ENCODE measurements around the gene RIC8B. TPM values are rescaled to one million over a fixed set of nuclear protein-coding genes. Genes with fewer than 3 reads are reported as not detected.

RIC8B gene
- total and polyA plus RNA-seq, 2 donors = 5.8 to 10.2 TPM

- H3K4me3 ChIP-seq (ENCODE audit: low read length in 2 of 2) = no peak overlapping the region
- over 99% methylated on average over 10 of the region's 10 CpGs for WGBS
- no peaks in the 10 kb centered on the region for H3K27me3 ChIP-seq (ENCODE audit: control insufficient read depth in 2 of 2, insufficient read depth in 1 of 2, low read length in 1 of 2)
- DNase-seq (ENCODE audit: low read depth in 6 of 9, low spot score in 9 of 9) = no peak
- H3K4me1 ChIP-seq (ENCODE audit: control insufficient read depth in 2 of 2, insufficient read depth in 2 of 2, low read length in 2 of 2) = no peaks in the 10 kb centered on the region
- H3K9me3 ChIP-seq (ENCODE audit: control insufficient read depth in 2 of 2, insufficient read depth in 1 of 2, low read length in 1 of 2) = no peaks in the 10 kb centered on the region
- no peak overlapping the region for H3K27ac ChIP-seq (ENCODE audit: low read depth in 1 of 2, low read length in 1 of 2)
- H3K36me3 ChIP-seq (ENCODE audit: control insufficient read depth in 2 of 2, insufficient read depth in 2 of 2, low read length in 1 of 2) = peaks cover 7 to 14% of the 10 kb centered on the region in 2 donors
Observed at GRCh38 chr12:106868982-106869700, 94.7 kb downstream of the RIC8B start.

- no peak overlapping the region for H3K27ac ChIP-seq (ENCODE audit: low read depth in 1 of 2, low read length in 1 of 2)
- H3K4me1 ChIP-seq (ENCODE audit: control insufficient read depth in 2 of 2, insufficient read depth in 2 of 2, low read length in 2 of 2) = no peaks in the 10 kb centered on the region
- peaks cover 7 to 20% of the 10 kb centered on the region in 2 donors for H3K36me3 ChIP-seq (ENCODE audit: control insufficient read depth in 2 of 2, insufficient read depth in 2 of 2, low read length in 1 of 2)
- no peak for DNase-seq (ENCODE audit: low read depth in 6 of 9, low spot score in 9 of 9)
- no peaks in the 10 kb centered on the region for H3K27me3 ChIP-seq (ENCODE audit: control insufficient read depth in 2 of 2, insufficient read depth in 1 of 2, low read length in 1 of 2)
- H3K4me3 ChIP-seq (ENCODE audit: low read length in 2 of 2) = no peak overlapping the region
- H3K9me3 ChIP-seq (ENCODE audit: control insufficient read depth in 2 of 2, insufficient read depth in 1 of 2, low read length in 1 of 2) = no peaks in the 10 kb centered on the region
Observed at GRCh38 chr12:106870116-106870515, 95.6 kb downstream of the RIC8B start.

DNA sequence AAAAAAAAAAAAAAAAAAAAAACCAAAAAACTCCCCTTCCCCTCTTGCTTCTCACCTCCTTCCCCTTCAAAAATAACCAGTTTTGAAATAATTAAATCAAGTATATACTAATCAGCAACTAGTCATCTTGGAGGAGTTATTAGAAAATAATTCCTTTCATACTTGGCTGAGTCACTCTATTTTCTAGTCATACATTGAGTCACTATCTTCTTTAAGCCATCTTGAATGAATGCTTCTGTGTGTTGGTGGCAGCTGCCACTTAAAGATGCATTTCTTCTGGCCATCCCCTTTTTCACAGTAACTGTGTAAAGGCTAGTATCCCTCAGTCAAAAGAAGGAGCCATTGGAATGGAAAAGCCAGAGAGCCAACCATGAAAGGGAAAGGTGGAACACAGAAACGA is 97.0 kb downstream of the RIC8B start:
- DNase-seq (ENCODE audit: low read depth in 6 of 9, low spot score in 9 of 9) = no peak
- no peak overlapping the region for H3K4me3 ChIP-seq (ENCODE audit: low read length in 2 of 2)
- 97% methylated on average over 1 of the region's 1 CpG for WGBS
- no peaks in the 10 kb centered on the region for H3K9me3 ChIP-seq (ENCODE audit: control insufficient read depth in 2 of 2, insufficient read depth in 1 of 2, low read length in 1 of 2)
- peaks cover 7 to 20% of the 10 kb centered on the region in 2 donors for H3K36me3 ChIP-seq (ENCODE audit: control insufficient read depth in 2 of 2, insufficient read depth in 2 of 2, low read length in 1 of 2)
- H3K27ac ChIP-seq (ENCODE audit: low read depth in 1 of 2, low read length in 1 of 2) = no peak overlapping the region
- no peaks in the 10 kb centered on the region for H3K27me3 ChIP-seq (ENCODE audit: control insufficient read depth in 2 of 2, insufficient read depth in 1 of 2, low read length in 1 of 2)
- no peaks in the 10 kb centered on the region for H3K4me1 ChIP-seq (ENCODE audit: control insufficient read depth in 2 of 2, insufficient read depth in 2 of 2, low read length in 2 of 2)

DNA sequence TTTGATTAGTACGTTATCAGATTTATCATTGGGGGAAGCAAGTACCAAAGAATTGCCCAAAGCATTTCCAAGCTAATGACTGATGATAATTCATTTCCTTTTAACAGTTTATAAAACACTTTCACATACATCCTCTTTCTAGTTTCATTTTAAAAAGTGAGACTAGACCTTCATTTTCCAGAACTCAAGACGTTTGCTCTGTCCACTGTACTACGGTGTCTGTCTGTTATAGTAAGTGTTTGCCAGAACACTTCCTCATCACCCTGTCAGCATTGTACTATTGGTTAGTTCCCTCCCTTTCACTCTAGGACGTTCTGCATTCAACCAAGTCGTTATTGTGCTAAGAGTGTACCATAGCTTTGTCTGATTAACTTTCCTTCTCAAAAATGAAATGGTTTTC is 99.5 kb downstream of the RIC8B start:
- no peak for DNase-seq (ENCODE audit: low read depth in 6 of 9, low spot score in 9 of 9)
- Histone ChIP-seq H3K9me3 (ENCODE audit: control insufficient read depth in 2 of 2, insufficient read depth in 1 of 2, low read length in 1 of 2) (no peaks in the 10 kb centered on the region), H3K4me1 (ENCODE audit: control insufficient read depth in 2 of 2, insufficient read depth in 2 of 2, low read length in 2 of 2) (no peaks in the 10 kb centered on the region), H3K27me3 (ENCODE audit: control insufficient read depth in 2 of 2, insufficient read depth in 1 of 2, low read length in 1 of 2) (no peaks in the 10 kb centered on the region), H3K4me3 (ENCODE audit: low read length in 2 of 2) (no peak overlapping the region), H3K36me3 (ENCODE audit: control insufficient read depth in 2 of 2, insufficient read depth in 2 of 2, low read length in 1 of 2) (peaks cover 7 to 28% of the 10 kb centered on the region in 2 donors), H3K27ac (ENCODE audit: low read depth in 1 of 2, low read length in 1 of 2) (no peak overlapping the region)
- 95% methylated on average over 5 of the region's 5 CpGs for WGBS

DNA sequence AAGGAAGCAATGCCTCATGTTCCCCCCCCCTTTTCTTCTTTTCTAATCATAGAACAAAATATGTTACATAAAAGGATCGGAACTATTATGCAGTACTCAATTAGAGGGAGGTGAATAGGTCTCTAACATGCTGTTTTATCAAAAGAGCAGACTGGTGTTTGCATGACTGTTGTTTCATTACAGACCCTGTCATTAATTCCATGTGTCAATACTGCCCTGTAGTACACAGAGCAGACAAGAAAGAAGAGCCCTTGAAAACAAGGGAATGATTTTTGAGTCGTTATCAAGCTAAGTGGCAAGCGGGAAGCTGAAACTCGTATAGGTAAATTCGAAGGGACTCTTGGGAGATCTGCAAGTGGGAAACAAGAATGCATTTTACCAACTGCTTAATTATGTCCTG is 104.3 kb downstream of the RIC8B start:
- WGBS = over 99% methylated on average over 5 of the region's 5 CpGs
- Histone ChIP-seq H3K4me3 (ENCODE audit: low read length in 2 of 2) (no peak overlapping the region), H3K36me3 (ENCODE audit: control insufficient read depth in 2 of 2, insufficient read depth in 2 of 2, low read length in 1 of 2) (peaks cover 18 to 44% of the 10 kb centered on the region in 2 donors), H3K27me3 (ENCODE audit: control insufficient read depth in 2 of 2, insufficient read depth in 1 of 2, low read length in 1 of 2) (no peaks in the 10 kb centered on the region), H3K27ac (ENCODE audit: low read depth in 1 of 2, low read length in 1 of 2) (no peak overlapping the region), H3K9me3 (ENCODE audit: control insufficient read depth in 2 of 2, insufficient read depth in 1 of 2, low read length in 1 of 2) (no peaks in the 10 kb centered on the region), H3K4me1 (ENCODE audit: control insufficient read depth in 2 of 2, insufficient read depth in 2 of 2, low read length in 2 of 2) (no peaks in the 10 kb centered on the region)
- no peak for DNase-seq (ENCODE audit: low read depth in 6 of 9, low spot score in 9 of 9)

GRCh38 chr12:106879612-106880011 is 105.1 kb downstream of the RIC8B start:
- no peak for DNase-seq (ENCODE audit: low read depth in 6 of 9, low spot score in 9 of 9)
- no peak overlapping the region for H3K27ac ChIP-seq (ENCODE audit: low read depth in 1 of 2, low read length in 1 of 2)
- H3K4me1 ChIP-seq (ENCODE audit: control insufficient read depth in 2 of 2, insufficient read depth in 2 of 2, low read length in 2 of 2) = no peaks in the 10 kb centered on the region
- H3K27me3 ChIP-seq (ENCODE audit: control insufficient read depth in 2 of 2, insufficient read depth in 1 of 2, low read length in 1 of 2) = no peaks in the 10 kb centered on the region
- no peaks in the 10 kb centered on the region for H3K9me3 ChIP-seq (ENCODE audit: control insufficient read depth in 2 of 2, insufficient read depth in 1 of 2, low read length in 1 of 2)
- WGBS = 93% methylated on average over 5 of the region's 5 CpGs
- peaks cover 22 to 45% of the 10 kb centered on the region in 2 donors for H3K36me3 ChIP-seq (ENCODE audit: control insufficient read depth in 2 of 2, insufficient read depth in 2 of 2, low read length in 1 of 2)
- H3K4me3 ChIP-seq (ENCODE audit: low read length in 2 of 2) = no peak overlapping the region

DNA sequence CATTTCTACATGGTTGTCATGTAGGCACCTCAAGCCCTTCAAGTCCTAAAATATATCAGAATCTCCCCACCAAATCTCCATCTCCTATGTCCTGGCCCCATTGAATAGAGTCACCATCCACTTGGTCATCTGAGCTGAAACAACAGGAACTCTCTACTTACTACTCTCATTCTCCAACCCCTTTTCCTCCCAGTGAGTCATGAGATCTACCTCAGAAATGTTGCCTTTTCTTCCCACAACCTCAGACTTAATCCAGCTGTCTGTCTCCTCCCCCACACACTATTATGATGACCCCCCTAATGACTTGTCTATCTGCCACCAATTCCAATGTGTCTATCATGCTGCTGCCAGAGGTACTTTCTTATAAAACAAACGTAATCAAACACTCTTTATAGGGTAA is 108.9 kb downstream of the RIC8B start:
- H3K4me3 ChIP-seq (ENCODE audit: low read length in 2 of 2) = no peak overlapping the region
- H3K9me3 ChIP-seq (ENCODE audit: control insufficient read depth in 2 of 2, insufficient read depth in 1 of 2, low read length in 1 of 2) = no peaks in the 10 kb centered on the region
- H3K27me3 ChIP-seq (ENCODE audit: control insufficient read depth in 2 of 2, insufficient read depth in 1 of 2, low read length in 1 of 2) = no peaks in the 10 kb centered on the region
- H3K27ac ChIP-seq (ENCODE audit: low read depth in 1 of 2, low read length in 1 of 2) = no peak overlapping the region
- no peak for DNase-seq (ENCODE audit: low read depth in 6 of 9, low spot score in 9 of 9)
- peaks cover 32 to 59% of the 10 kb centered on the region in 2 donors for H3K36me3 ChIP-seq (ENCODE audit: control insufficient read depth in 2 of 2, insufficient read depth in 2 of 2, low read length in 1 of 2)
- H3K4me1 ChIP-seq (ENCODE audit: control insufficient read depth in 2 of 2, insufficient read depth in 2 of 2, low read length in 2 of 2) = no peaks in the 10 kb centered on the region
- 97% methylated on average over 1 of the region's 1 CpG for WGBS

- Histone ChIP-seq H3K9me3 (ENCODE audit: control insufficient read depth in 2 of 2, insufficient read depth in 1 of 2, low read length in 1 of 2) (no peaks in the 10 kb centered on the region), H3K27ac (ENCODE audit: low read depth in 1 of 2, low read length in 1 of 2) (no peak overlapping the region), H3K4me1 (ENCODE audit: control insufficient read depth in 2 of 2, insufficient read depth in 2 of 2, low read length in 2 of 2) (no peaks in the 10 kb centered on the region), H3K27me3 (ENCODE audit: control insufficient read depth in 2 of 2, insufficient read depth in 1 of 2, low read length in 1 of 2) (no peaks in the 10 kb centered on the region), H3K4me3 (ENCODE audit: low read length in 2 of 2) (no peak overlapping the region), H3K36me3 (ENCODE audit: control insufficient read depth in 2 of 2, insufficient read depth in 2 of 2, low read length in 1 of 2) (peaks cover 35 to 49% of the 10 kb centered on the region in 2 donors)
- 95% methylated on average over 3 of the region's 3 CpGs for WGBS
- DNase-seq (ENCODE audit: low read depth in 6 of 9, low spot score in 9 of 9) = no peak
Observed at GRCh38 chr12:106885026-106885425, 110.5 kb downstream of the RIC8B start.

DNA sequence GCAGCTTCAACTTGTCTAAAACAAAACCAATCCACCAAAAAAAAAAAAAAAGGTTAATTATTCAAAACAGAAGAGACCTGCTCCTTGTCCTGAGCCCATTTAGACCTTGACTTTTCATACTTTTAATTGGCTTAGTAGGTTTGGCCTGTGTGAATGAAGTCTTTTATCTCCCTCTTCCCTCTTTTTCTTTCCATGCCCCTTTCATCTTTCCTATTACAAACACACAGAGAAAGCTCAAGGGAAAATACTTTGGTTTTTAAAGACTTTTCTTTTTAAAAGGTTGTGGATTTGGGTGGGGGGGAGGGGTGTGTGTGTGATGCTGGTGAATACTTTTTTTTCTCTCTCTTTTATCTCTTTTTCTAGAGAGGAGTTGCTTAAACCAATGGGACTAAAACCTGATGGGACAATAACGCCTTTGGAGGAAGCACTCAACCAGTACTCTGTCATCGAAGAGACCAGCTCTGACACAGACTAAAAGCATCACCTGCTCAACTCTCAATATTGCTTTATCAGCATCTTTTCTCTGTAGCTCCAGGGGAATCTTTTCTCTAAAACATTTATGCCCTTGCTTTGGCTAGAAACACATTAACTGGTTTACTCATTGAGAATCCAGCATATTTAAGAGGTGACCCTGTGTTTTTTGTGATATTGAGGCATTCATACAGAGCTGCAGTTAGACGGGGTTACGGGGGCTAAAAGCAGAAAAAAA is 111.2 kb downstream of the RIC8B start:
- WGBS = 98% methylated on average over 4 of the region's 4 CpGs
- Histone ChIP-seq H3K4me1 (ENCODE audit: control insufficient read depth in 2 of 2, insufficient read depth in 2 of 2, low read length in 2 of 2) (no peaks in the 10 kb centered on the region), H3K27ac (ENCODE audit: low read depth in 1 of 2, low read length in 1 of 2) (no peak overlapping the region), H3K9me3 (ENCODE audit: control insufficient read depth in 2 of 2, insufficient read depth in 1 of 2, low read length in 1 of 2) (no peaks in the 10 kb centered on the region), H3K27me3 (ENCODE audit: control insufficient read depth in 2 of 2, insufficient read depth in 1 of 2, low read length in 1 of 2) (no peaks in the 10 kb centered on the region), H3K4me3 (ENCODE audit: low read length in 2 of 2) (no peak overlapping the region), H3K36me3 (ENCODE audit: control insufficient read depth in 2 of 2, insufficient read depth in 2 of 2, low read length in 1 of 2) (peaks cover 30 to 49% of the 10 kb centered on the region in 2 donors)
- DNase-seq (ENCODE audit: low read depth in 6 of 9, low spot score in 9 of 9) = no peak

Measured in thymus (tissue), 11 donors.